ENCODE data around the gene LCN10.
"Not testable (repeated sequence)": the region's sequence is repeated elsewhere in the genome, so short reads cannot be mapped to it uniquely, and the experiment has no call there.

The LCN10 gene

GRCh38 chr9:136757751-136758140 is 15.0 kb upstream of the LCN10 start:
- Histone ChIP-seq H3K4me1 (ENCODE audit: control insufficient read depth, insufficient read depth, low read length) (no peaks in the 10 kb centered on the region), H3K27ac (ENCODE audit: low read depth, low read length) (no peak overlapping the region), H3K9ac (ENCODE audit: low read length) (no peak overlapping the region), H3K27me3 (ENCODE audit: control insufficient read depth, insufficient read depth, low read length) (peaks cover 8% of the 10 kb centered on the region), H3K36me3 (ENCODE audit: control insufficient read depth, insufficient read depth, low read length) (no peaks in the 10 kb centered on the region), H3K4me3 (ENCODE audit: low read length) (no peak overlapping the region)

- H3K27me3 ChIP-seq (ENCODE audit: control insufficient read depth, insufficient read depth, low read length), result peaks cover 8% of the 10 kb centered on the region
- H3K4me3 ChIP-seq (ENCODE audit: low read length), result no peak overlapping the region
- no peaks in the 10 kb centered on the region for H3K36me3 ChIP-seq (ENCODE audit: control insufficient read depth, insufficient read depth, low read length)
- H3K9ac ChIP-seq (ENCODE audit: low read length), result no peak overlapping the region
- H3K27ac ChIP-seq (ENCODE audit: low read depth, low read length), result no peak overlapping the region
- H3K4me1 ChIP-seq (ENCODE audit: control insufficient read depth, insufficient read depth, low read length), result no peaks in the 10 kb centered on the region
These were observed 14.6 kb upstream of the LCN10 start for GRCh38 chr9:136757328-136757727.

GRCh38 chr9:136756836-136757235 is 14.1 kb upstream of the LCN10 start:
- no peak overlapping the region for H3K4me3 ChIP-seq (ENCODE audit: low read length)
- H3K9ac ChIP-seq (ENCODE audit: low read length), result no peak overlapping the region
- H3K36me3 ChIP-seq (ENCODE audit: control insufficient read depth, insufficient read depth, low read length), result no peaks in the 10 kb centered on the region
- peaks cover 8% of the 10 kb centered on the region for H3K27me3 ChIP-seq (ENCODE audit: control insufficient read depth, insufficient read depth, low read length)
- H3K4me1 ChIP-seq (ENCODE audit: control insufficient read depth, insufficient read depth, low read length), result no peaks in the 10 kb centered on the region
- no peak overlapping the region for H3K27ac ChIP-seq (ENCODE audit: low read depth, low read length)

- peaks cover 8% of the 10 kb centered on the region for H3K27me3 ChIP-seq (ENCODE audit: control insufficient read depth, insufficient read depth, low read length)
- no peak overlapping the region for H3K9ac ChIP-seq (ENCODE audit: low read length)
- H3K4me3 ChIP-seq (ENCODE audit: low read length), result no peak overlapping the region
- no peaks in the 10 kb centered on the region for H3K36me3 ChIP-seq (ENCODE audit: control insufficient read depth, insufficient read depth, low read length)
- H3K4me1 ChIP-seq (ENCODE audit: control insufficient read depth, insufficient read depth, low read length), result no peaks in the 10 kb centered on the region
- H3K27ac ChIP-seq (ENCODE audit: low read depth, low read length), result no peak overlapping the region
These were observed 13.3 kb upstream of the LCN10 start for GRCh38 chr9:136756134-136756438.

- not testable (repeated sequence) for H3K4me1 ChIP-seq (ENCODE audit: control insufficient read depth, insufficient read depth, low read length); H3K36me3 ChIP-seq (ENCODE audit: control insufficient read depth, insufficient read depth, low read length); H3K9ac ChIP-seq (ENCODE audit: low read length); H3K4me3 ChIP-seq (ENCODE audit: low read length); H3K27me3 ChIP-seq (ENCODE audit: control insufficient read depth, insufficient read depth, low read length); H3K27ac ChIP-seq (ENCODE audit: low read depth, low read length)
These were observed 12.8 kb upstream of the LCN10 start for GRCh38 chr9:136755302-136756133.

- Histone ChIP-seq H3K27me3 (ENCODE audit: control insufficient read depth, insufficient read depth, low read length) (peaks cover 6% of the 10 kb centered on the region), H3K9ac (ENCODE audit: low read length) (no peak overlapping the region), H3K27ac (ENCODE audit: low read depth, low read length) (no peak overlapping the region)
These were observed 12.0 kb upstream of the LCN10 start for GRCh38 chr9:136754626-136755301.

GRCh38 chr9:136754059-136754572 is 11.4 kb upstream of the LCN10 start:
- Histone ChIP-seq H3K27me3 (ENCODE audit: control insufficient read depth, insufficient read depth, low read length) (peaks cover 6% of the 10 kb centered on the region), H3K9ac (ENCODE audit: low read length) (no peak overlapping the region), H3K4me3 (ENCODE audit: low read length) (no peak overlapping the region), H3K4me1 (ENCODE audit: control insufficient read depth, insufficient read depth, low read length) (no peaks in the 10 kb centered on the region), H3K36me3 (ENCODE audit: control insufficient read depth, insufficient read depth, low read length) (no peaks in the 10 kb centered on the region), H3K27ac (ENCODE audit: low read depth, low read length) (no peak overlapping the region)

More at GRCh38 chr9:136754626-136755301, 12.0 kb upstream of the LCN10 start:
- Histone ChIP-seq H3K4me3 (ENCODE audit: low read length) (no peak overlapping the region), H3K4me1 (ENCODE audit: control insufficient read depth, insufficient read depth, low read length) (no peaks in the 10 kb centered on the region), H3K36me3 (ENCODE audit: control insufficient read depth, insufficient read depth, low read length) (no peaks in the 10 kb centered on the region)

GRCh38 chr9:136753371-136754058 is 10.8 kb upstream of the LCN10 start:
- Histone ChIP-seq H3K4me3 (ENCODE audit: low read length) (no peak overlapping the region), H3K36me3 (ENCODE audit: control insufficient read depth, insufficient read depth, low read length) (no peaks in the 10 kb centered on the region), H3K27me3 (ENCODE audit: control insufficient read depth, insufficient read depth, low read length) (peaks cover 6% of the 10 kb centered on the region), H3K4me1 (ENCODE audit: control insufficient read depth, insufficient read depth, low read length) (no peaks in the 10 kb centered on the region), H3K27ac (ENCODE audit: low read depth, low read length) (no peak overlapping the region), H3K9ac (ENCODE audit: low read length) (no peak overlapping the region)

- H3K4me3 ChIP-seq (ENCODE audit: low read length), result no peak overlapping the region
- no peaks in the 10 kb centered on the region for H3K36me3 ChIP-seq (ENCODE audit: control insufficient read depth, insufficient read depth, low read length)
- no peak overlapping the region for H3K9ac ChIP-seq (ENCODE audit: low read length)
- no peak overlapping the region for H3K27ac ChIP-seq (ENCODE audit: low read depth, low read length)
- H3K27me3 ChIP-seq (ENCODE audit: control insufficient read depth, insufficient read depth, low read length), result peaks cover 6% of the 10 kb centered on the region
- H3K4me1 ChIP-seq (ENCODE audit: control insufficient read depth, insufficient read depth, low read length), result no peaks in the 10 kb centered on the region
These were observed 9.1 kb upstream of the LCN10 start for GRCh38 chr9:136751814-136752213.

- H3K36me3 ChIP-seq (ENCODE audit: control insufficient read depth, insufficient read depth, low read length), result no peaks in the 10 kb centered on the region
- no peak overlapping the region for H3K4me3 ChIP-seq (ENCODE audit: low read length)
- no peaks in the 10 kb centered on the region for H3K4me1 ChIP-seq (ENCODE audit: control insufficient read depth, insufficient read depth, low read length)
- H3K27ac ChIP-seq (ENCODE audit: low read depth, low read length), result no peak overlapping the region
- H3K9ac ChIP-seq (ENCODE audit: low read length), result no peak overlapping the region
- H3K27me3 ChIP-seq (ENCODE audit: control insufficient read depth, insufficient read depth, low read length), result peaks cover 2% of the 10 kb centered on the region
These were observed 8.5 kb upstream of the LCN10 start for GRCh38 chr9:136751244-136751643.

- H3K4me1 ChIP-seq (ENCODE audit: control insufficient read depth, insufficient read depth, low read length), result no peaks in the 10 kb centered on the region
- H3K27ac ChIP-seq (ENCODE audit: low read depth, low read length), result no peak overlapping the region
These were observed 7.8 kb upstream of the LCN10 start for GRCh38 chr9:136750526-136750925.

More at GRCh38 chr9:136750526-136750925, 7.8 kb upstream of the LCN10 start:
- Histone ChIP-seq H3K36me3 (ENCODE audit: control insufficient read depth, insufficient read depth, low read length) (no peaks in the 10 kb centered on the region), H3K27me3 (ENCODE audit: control insufficient read depth, insufficient read depth, low read length) (no peaks in the 10 kb centered on the region), H3K4me3 (ENCODE audit: low read length) (no peak overlapping the region), H3K9ac (ENCODE audit: low read length) (no peak overlapping the region)
